GM18909 (cell line): ENCODE results near the gene ARIH1.
"Not testable (repeated sequence)": the region's sequence is repeated elsewhere in the genome, so short reads cannot be mapped to it uniquely, and the experiment has no call there.

Experiments
- ATAC-seq: cut with Tn5 transposase; IDR thresholded peaks from one replicate; pipeline ENCODE4 v1.9.1; 2021; ENCODE audit warnings: mild to moderate bottlenecking; ENCODE audit not compliant: unreplicated experiment, poor library complexity

ARIH1 gene

DNA sequence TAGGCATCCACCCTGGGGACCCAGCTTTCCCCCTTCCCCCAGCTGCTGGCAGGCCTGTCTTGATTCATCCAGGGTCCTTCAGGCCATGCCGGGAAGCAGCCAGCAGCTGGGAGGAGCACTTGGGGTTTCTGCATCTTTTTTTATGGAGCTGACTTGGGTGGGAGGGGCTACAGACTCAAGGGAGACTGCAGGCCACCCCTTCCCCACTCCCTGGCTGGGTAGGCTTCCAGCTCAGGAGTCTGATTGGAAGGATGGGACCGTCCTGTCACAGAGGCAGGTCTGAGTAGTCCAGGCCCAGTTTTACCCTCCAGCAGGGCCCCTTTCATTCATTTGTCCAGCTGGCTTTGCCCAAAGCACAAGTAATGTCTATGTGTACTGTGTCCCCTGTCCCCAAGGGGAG lies 168.1 kb downstream of the ARIH1 start:
- not testable (repeated sequence) for ATAC-seq

DNA sequence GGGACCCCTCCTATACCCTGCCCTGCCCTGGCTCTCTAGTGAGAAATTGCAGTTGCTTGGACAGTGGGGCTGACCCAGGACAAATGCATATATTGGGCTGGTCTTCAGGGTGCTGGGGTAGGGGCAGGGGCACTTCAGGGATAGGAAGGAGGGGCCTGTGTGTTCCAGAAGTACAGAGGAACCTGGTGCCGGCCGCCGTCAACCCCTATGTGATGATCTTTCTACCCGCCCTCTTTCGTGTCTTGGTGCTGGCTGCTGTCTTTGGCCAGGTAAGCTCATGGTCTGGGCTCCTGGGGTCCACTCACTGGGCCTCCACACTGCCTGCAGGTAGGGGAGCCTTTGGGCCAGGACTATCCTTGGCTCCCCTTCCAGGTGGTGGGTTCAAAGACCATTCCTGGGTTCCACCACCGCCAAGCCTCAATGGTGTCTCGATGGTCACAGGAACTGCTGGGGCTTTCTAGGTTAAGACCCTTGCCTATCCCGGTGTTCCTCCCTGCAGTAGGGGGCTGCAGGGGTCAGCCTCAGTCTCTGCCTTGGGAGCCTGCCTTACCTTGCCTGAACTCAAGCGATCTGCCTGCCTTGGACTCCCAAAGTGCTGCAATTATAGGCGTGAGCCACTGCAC lies 174.6 kb downstream of the ARIH1 start:
- not testable (repeated sequence) for ATAC-seq
